Mesodermal cell (in vitro differentiated cells): Measurements from ENCODE around the gene SLC35E3.

Experiments
- H3K27ac ChIP-seq: 2 replicates; pipeline ENCODE4 v1.7.0; 2013; ENCODE audit warnings: mild to moderate bottlenecking, low read depth, low read length, moderate library complexity; ENCODE audit not compliant: severe bottlenecking
- H3K36me3 ChIP-seq: 2 replicates; pipeline ENCODE4 v1.7.1; 2013; ENCODE audit warnings: mild to moderate bottlenecking, low read length, moderate library complexity; ENCODE audit not compliant: control insufficient read depth, insufficient read depth
- H3K4me1 ChIP-seq: one replicate; pipeline ENCODE4 v1.7.1; 2013; ENCODE audit warnings: mild to moderate bottlenecking, low read length; ENCODE audit not compliant: insufficient read depth, control insufficient read depth, poor library complexity, severe bottlenecking
- H3K4me3 ChIP-seq: 2 replicates; pipeline ENCODE4 v1.7.0; 2013; ENCODE audit warnings: low read length, control low read depth, mild to moderate bottlenecking; ENCODE audit not compliant: insufficient read depth, poor library complexity, severe bottlenecking; ENCODE audit errors: extremely low read depth
- H3K9me3 ChIP-seq: 2 replicates; pipeline ENCODE4 v1.7.1; 2013; ENCODE audit warnings: mild to moderate bottlenecking, low read length, moderate library complexity; ENCODE audit not compliant: control insufficient read depth
- WGBS, 2 experiments: methylation state at CpG; one replicate each; pipeline ENCODE4 v1.1.5; 2013; ENCODE audit warnings: missing lambda C conversion rate in 2 of 2; ENCODE audit not compliant: insufficient coverage in 2 of 2; 5-methylcytosine and 5-hydroxymethylcytosine counted together

Gene SLC35E3

GRCh38 chr12:68827895-68828671, 82.1 kb downstream of the SLC35E3 start:
- Histone ChIP-seq H3K27ac (no peak overlapping the region), H3K9me3 (no peaks in the 10 kb centered on the region), H3K36me3 (peaks cover 81% of the 10 kb centered on the region), H3K4me3 (no peak overlapping the region), H3K4me1 (peaks cover 11% of the 10 kb centered on the region)
- 80 to 93% methylated on average over 1 to 3 of the region's 5 CpGs for WGBS, 2 experiments

- Histone ChIP-seq H3K9me3 (no peaks in the 10 kb centered on the region), H3K4me1 (peaks cover 11% of the 10 kb centered on the region), H3K27ac (no peak overlapping the region), H3K4me3 (no peak overlapping the region), H3K36me3 (peaks cover 83% of the 10 kb centered on the region)
- 100% methylated on average over 2 to 3 of the region's 7 CpGs for WGBS, 2 experiments
Measured at GRCh38 chr12:68828672-68829068, 82.7 kb downstream of the SLC35E3 start.
